Astrocyte (in vitro differentiated cells and primary cell): ENCODE data around the gene MEP1A. TPM values are rescaled to one million over a fixed set of nuclear protein-coding genes. Genes with fewer than 3 reads are reported as not detected.
"Not testable (repeated sequence)": the region's sequence is repeated elsewhere in the genome, so short reads cannot be mapped to it uniquely, and the experiment has no call there.

Experiments used
- DNase-seq: peaks from one replicate; pipeline ENCODE4 v3.0.0-alpha.2; 2010; ENCODE audit warnings: low read depth
- FAIRE-seq: peaks from 2 replicates; lab custom pipeline; 2011; peaks lifted over from hg19 to GRCh38; lab: Jason Lieb, UNC
- H2AFZ ChIP-seq: 2 replicates; pipeline ENCODE4 v1.6.0; 2012; ENCODE audit warnings: low read depth, low read length, inconsistent platforms
- H3K27ac ChIP-seq: 2 replicates; pipeline ENCODE4 v1.5.1; 2011; ENCODE audit warnings: low read depth, low read length, inconsistent platforms
- H3K27me3 ChIP-seq: 2 replicates; pipeline ENCODE4 v1.6.0; 2011; ENCODE audit warnings: low read length, inconsistent platforms; ENCODE audit not compliant: insufficient read depth
- H3K36me3 ChIP-seq: 2 replicates; pipeline ENCODE4 v1.5.1; 2011; ENCODE audit warnings: low read length, inconsistent platforms; ENCODE audit not compliant: insufficient read depth
- H3K4me1 ChIP-seq: 2 replicates; pipeline ENCODE4 v1.5.1; 2011; ENCODE audit warnings: low read length, inconsistent platforms; ENCODE audit not compliant: insufficient read depth
- H3K4me2 ChIP-seq: 2 replicates; pipeline ENCODE4 v1.6.0; 2012; ENCODE audit warnings: low read length, inconsistent platforms
- H3K4me3 ChIP-seq: 2 replicates; pipeline ENCODE4 v1.5.1; 2011; ENCODE audit warnings: low read depth, mild to moderate bottlenecking, low read length, inconsistent platforms; ENCODE audit not compliant: insufficient read depth
- H3K79me2 ChIP-seq: 2 replicates; pipeline ENCODE4 v1.6.0; 2012; ENCODE audit warnings: mild to moderate bottlenecking, low read length, inconsistent platforms; ENCODE audit not compliant: insufficient read depth
- H3K9ac ChIP-seq: 2 replicates; pipeline ENCODE4 v1.6.0; 2012; ENCODE audit warnings: mild to moderate bottlenecking, low read length, inconsistent platforms
- H3K9me3 ChIP-seq: 2 replicates; pipeline ENCODE4 v1.5.1; 2012; ENCODE audit warnings: low read depth, mild to moderate bottlenecking, low read length, inconsistent platforms; ENCODE audit not compliant: insufficient read depth
- H4K20me1 ChIP-seq: 2 replicates; pipeline ENCODE4 v1.6.0; 2012; ENCODE audit warnings: low read length, inconsistent platforms; ENCODE audit not compliant: insufficient read depth
- H3K27ac Mint-ChIP-seq: one replicate; pipeline ENCODE4 v1.8.0; 2021; ENCODE audit warnings: mild to moderate bottlenecking, mixed read lengths; ENCODE audit not compliant: unreplicated experiment
- H3K27me3 Mint-ChIP-seq: one replicate; pipeline ENCODE4 v1.8.0; 2021; ENCODE audit warnings: low read depth, mixed read lengths; ENCODE audit not compliant: unreplicated experiment
- H3K36me3 Mint-ChIP-seq: one replicate; pipeline ENCODE4 v1.8.0; 2021; ENCODE audit warnings: low read depth, mixed read lengths; ENCODE audit not compliant: unreplicated experiment
- H3K4me1 Mint-ChIP-seq: one replicate; pipeline ENCODE4 v1.8.0; 2021; ENCODE audit warnings: low read depth, mixed read lengths; ENCODE audit not compliant: unreplicated experiment
- H3K4me3 Mint-ChIP-seq: one replicate; pipeline ENCODE4 v1.8.0; 2021; ENCODE audit warnings: mild to moderate bottlenecking, moderate library complexity, mixed read lengths; ENCODE audit not compliant: unreplicated experiment
- H3K9me3 Mint-ChIP-seq: one replicate; pipeline ENCODE4 v1.8.0; 2021; ENCODE audit warnings: mild to moderate bottlenecking, mixed read lengths; ENCODE audit not compliant: unreplicated experiment
- EZH2 ChIP-seq: IDR thresholded peaks from 2 replicates; pipeline ENCODE4 v1.6.1; 2012; ENCODE audit warnings: mild to moderate bottlenecking, low read length, inconsistent platforms; ENCODE audit not compliant: insufficient read depth
- total RNA-seq: library from RNA; stranded (reverse); gene quantifications from 2 replicates; pipeline ENCODE4 v1.2.1, GENCODE V29; 2021
- TF ChIP-seq, protein P1 (sequence below): IDR thresholded peaks from 2 replicates; pipeline ENCODE4 v1.5.1; 2011; ENCODE audit warnings: low read depth, mild to moderate bottlenecking, inconsistent platforms, low read length, moderate library complexity; ENCODE audit not compliant: insufficient read depth

The MEP1A gene
- total RNA-seq, 1 donor from 2014 or later, result not detected

DNA sequence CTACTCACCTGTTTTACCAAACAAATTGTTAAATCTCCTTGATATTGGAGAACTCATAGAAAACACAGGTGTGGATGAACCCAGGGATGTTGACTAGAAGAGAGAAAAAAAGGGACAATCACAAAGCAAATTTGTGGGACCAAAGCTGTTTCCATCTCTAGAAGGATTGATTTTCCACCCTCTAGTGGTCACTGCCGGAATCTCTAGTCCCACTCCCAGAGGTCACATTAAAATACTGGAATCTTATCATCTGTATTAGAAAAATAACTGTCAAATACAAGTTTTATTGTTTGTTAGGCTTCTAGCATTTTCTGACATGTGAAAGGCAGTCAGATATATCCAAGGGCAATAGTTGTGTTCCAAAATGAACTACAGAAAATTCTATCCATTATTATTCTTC lies 62.8 kb downstream of the MEP1A start:
- H3K27ac Mint-ChIP-seq, H3K36me3 Mint-ChIP-seq, H3K9me3 Mint-ChIP-seq, FAIRE-seq, H3K27me3 ChIP-seq, H3K36me3 ChIP-seq, H3K79me2 ChIP-seq, DNase-seq, H3K9ac ChIP-seq, H3K9me3 ChIP-seq, H2AFZ ChIP-seq, H3K4me2 ChIP-seq, H3K4me3 ChIP-seq, H4K20me1 ChIP-seq, H3K27ac ChIP-seq, H3K27me3 Mint-ChIP-seq, H3K4me3 Mint-ChIP-seq, H3K4me1 ChIP-seq: not testable (repeated sequence)
- TF ChIP-seq, protein P1, sequence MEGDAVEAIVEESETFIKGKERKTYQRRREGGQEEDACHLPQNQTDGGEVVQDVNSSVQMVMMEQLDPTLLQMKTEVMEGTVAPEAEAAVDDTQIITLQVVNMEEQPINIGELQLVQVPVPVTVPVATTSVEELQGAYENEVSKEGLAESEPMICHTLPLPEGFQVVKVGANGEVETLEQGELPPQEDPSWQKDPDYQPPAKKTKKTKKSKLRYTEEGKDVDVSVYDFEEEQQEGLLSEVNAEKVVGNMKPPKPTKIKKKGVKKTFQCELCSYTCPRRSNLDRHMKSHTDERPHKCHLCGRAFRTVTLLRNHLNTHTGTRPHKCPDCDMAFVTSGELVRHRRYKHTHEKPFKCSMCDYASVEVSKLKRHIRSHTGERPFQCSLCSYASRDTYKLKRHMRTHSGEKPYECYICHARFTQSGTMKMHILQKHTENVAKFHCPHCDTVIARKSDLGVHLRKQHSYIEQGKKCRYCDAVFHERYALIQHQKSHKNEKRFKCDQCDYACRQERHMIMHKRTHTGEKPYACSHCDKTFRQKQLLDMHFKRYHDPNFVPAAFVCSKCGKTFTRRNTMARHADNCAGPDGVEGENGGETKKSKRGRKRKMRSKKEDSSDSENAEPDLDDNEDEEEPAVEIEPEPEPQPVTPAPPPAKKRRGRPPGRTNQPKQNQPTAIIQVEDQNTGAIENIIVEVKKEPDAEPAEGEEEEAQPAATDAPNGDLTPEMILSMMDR, result peak; percentile 65
- peaks cover 13% of the 10 kb centered on the region for H3K4me1 Mint-ChIP-seq

DNA sequence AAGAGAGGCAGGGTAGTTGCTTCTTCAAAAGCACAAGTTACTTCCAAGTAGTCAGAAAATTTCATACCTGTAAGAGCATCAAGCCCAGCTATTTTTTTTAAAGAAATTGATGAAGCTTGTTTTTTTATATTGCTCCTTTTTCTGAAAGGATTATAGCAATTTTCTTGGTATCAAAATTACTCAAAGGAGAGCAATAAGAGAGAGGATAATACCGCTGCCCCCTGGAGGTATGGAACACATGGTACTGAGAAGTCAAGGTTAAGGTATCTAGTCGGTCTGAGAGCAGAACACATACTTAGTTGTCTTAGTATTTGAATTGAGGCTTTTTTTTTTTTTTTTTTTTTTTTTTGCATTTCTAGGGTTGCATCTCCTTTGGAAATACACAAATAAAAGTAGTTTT lies 69.2 kb downstream of the MEP1A start:
- H3K27me3 Mint-ChIP-seq, result no peaks in the 10 kb centered on the region
- H3K27me3 ChIP-seq, result no peaks in the 10 kb centered on the region
- peaks cover 16% of the 10 kb centered on the region for H3K4me1 Mint-ChIP-seq
- H4K20me1 ChIP-seq, result no peaks in the 10 kb centered on the region
- H3K4me1 ChIP-seq, result no peaks in the 10 kb centered on the region
- no peak for TF ChIP-seq EZH2
- no peak overlapping the region for H2AFZ ChIP-seq
- no peak overlapping the region for H3K9ac ChIP-seq
- no peaks in the 10 kb centered on the region for H3K79me2 ChIP-seq
- no peak overlapping the region for H3K27ac ChIP-seq
- H3K36me3 ChIP-seq, result no peaks in the 10 kb centered on the region
- H3K9me3 ChIP-seq, result no peaks in the 10 kb centered on the region
- H3K4me3 ChIP-seq, result no peak overlapping the region
- no peak overlapping the region for H3K27ac Mint-ChIP-seq
- H3K36me3 Mint-ChIP-seq, result no peaks in the 10 kb centered on the region
- H3K4me2 ChIP-seq, result no peak overlapping the region
- FAIRE-seq (no peak), DNase-seq (no peak)
- no peak overlapping the region for H3K4me3 Mint-ChIP-seq
- peaks cover 3% of the 10 kb centered on the region for H3K9me3 Mint-ChIP-seq

DNA sequence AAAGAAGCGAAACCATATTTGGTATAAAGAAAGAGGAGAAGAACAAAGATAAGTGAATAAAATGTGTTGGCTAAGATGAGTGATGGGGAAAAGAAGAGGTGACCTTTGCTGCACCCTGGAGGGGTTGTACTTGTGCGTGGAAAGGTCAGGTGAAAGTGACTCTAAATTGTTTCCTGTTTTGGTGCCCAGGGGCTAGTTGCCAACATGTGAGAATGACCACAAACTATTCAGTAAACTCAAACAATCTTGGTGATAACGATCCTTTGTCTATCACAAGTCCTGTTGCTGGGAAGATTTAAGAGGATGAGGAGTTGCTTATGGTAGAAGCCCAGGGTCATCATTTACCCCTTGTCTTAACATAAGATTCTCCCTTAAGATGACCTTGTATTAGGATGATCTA lies 70.6 kb downstream of the MEP1A start:
- no peaks in the 10 kb centered on the region for H3K4me1 ChIP-seq
- H3K27me3 Mint-ChIP-seq, result no peaks in the 10 kb centered on the region
- no peaks in the 10 kb centered on the region for H3K79me2 ChIP-seq
- no peak overlapping the region for H3K27ac Mint-ChIP-seq
- no peaks in the 10 kb centered on the region for H3K36me3 ChIP-seq
- TF ChIP-seq, protein P1, result no peak
- FAIRE-seq (no peak), DNase-seq (no peak)
- H3K4me3 ChIP-seq, result no peak overlapping the region
- no peaks in the 10 kb centered on the region for H4K20me1 ChIP-seq
- H3K9me3 Mint-ChIP-seq, result peaks cover 3% of the 10 kb centered on the region
- H3K27me3 ChIP-seq, result no peaks in the 10 kb centered on the region
- no peak overlapping the region for H3K27ac ChIP-seq
- no peak overlapping the region for H3K9ac ChIP-seq
- peaks cover 16% of the 10 kb centered on the region for H3K4me1 Mint-ChIP-seq
- H3K4me3 Mint-ChIP-seq, result peak overlapping the region; percentile 6
- no peak overlapping the region for H2AFZ ChIP-seq
- H3K4me2 ChIP-seq, result no peak overlapping the region
- H3K9me3 ChIP-seq, result no peaks in the 10 kb centered on the region
- H3K36me3 Mint-ChIP-seq, result no peaks in the 10 kb centered on the region
